GM23338 (cell line): ENCODE measurements around the gene DLL4. TPM values are rescaled to one million over a fixed set of nuclear protein-coding genes. Genes with fewer than 3 reads are reported as not detected.
A peak's percentile ranks its signal among the peaks of the same experiment; 100 is the strongest.

Source experiments
- ATAC-seq: fragments of 200-7000 bp; cut with Tn5 transposase; 3 replicates; pipeline ENCODE4 v1.9.1; 2020
- DNase-seq: peaks from one replicate; pipeline ENCODE4 v3.0.0-alpha.2; 2015; ENCODE audit warnings: low spot score
- H2AFZ ChIP-seq: fragments of 200-600 bp; sonication (generic); 2 replicates; pipeline ENCODE4 v1.8.0; 2016; ENCODE audit warnings: antibody characterized with exemption, mild to moderate bottlenecking, moderate library complexity
- H3F3A ChIP-seq: fragments of 200-600 bp; sonication (generic); replicated peaks from 2 replicates; pipeline ENCODE4 v1.8.0; 2017; ENCODE audit warnings: antibody characterized with exemption, mixed run types, low read depth
- H3K27ac ChIP-seq: fragments of 200-600 bp; sonication (generic); 2 replicates; pipeline ENCODE4 v1.6.1; 2016; ENCODE audit warnings: low read depth
- H3K27me3 ChIP-seq: fragments of 200-600 bp; sonication (generic); 2 replicates; pipeline ENCODE4 v1.8.0; 2016; ENCODE audit warnings: mild to moderate bottlenecking, mixed run types, moderate library complexity; ENCODE audit not compliant: insufficient read depth
- H3K36me3 ChIP-seq: fragments of 200-600 bp; sonication (generic); 2 replicates; pipeline ENCODE4 v1.8.0; 2016; ENCODE audit warnings: mild to moderate bottlenecking; ENCODE audit not compliant: insufficient read depth
- H3K4me1 ChIP-seq: fragments of 200-600 bp; sonication (generic); 2 replicates; pipeline ENCODE4 v1.8.0; 2016; ENCODE audit warnings: mild to moderate bottlenecking, moderate library complexity; ENCODE audit not compliant: insufficient read depth
- H3K4me2 ChIP-seq: fragments of 200-600 bp; sonication (generic); 2 replicates; pipeline ENCODE4 v1.7.1; 2017; ENCODE audit warnings: mixed run types
- H3K4me3 ChIP-seq: fragments of 200-600 bp; sonication (generic); 2 replicates; pipeline ENCODE4 v1.6.1; 2016; ENCODE audit warnings: mixed run types
- H3K79me2 ChIP-seq: fragments of 200-600 bp; sonication (generic); replicated peaks from 2 replicates; pipeline ENCODE4 v1.8.0; 2017; ENCODE audit warnings: mild to moderate bottlenecking; ENCODE audit not compliant: insufficient read depth
- H3K9me2 ChIP-seq: fragments of 200-600 bp; sonication (generic); 2 replicates; pipeline ENCODE4 v1.8.0; 2017; ENCODE audit not compliant: insufficient read depth
- H4K20me1 ChIP-seq: fragments of 200-600 bp; sonication (generic); replicated peaks from 2 replicates; pipeline ENCODE4 v1.8.0; 2017; ENCODE audit warnings: mild to moderate bottlenecking; ENCODE audit not compliant: insufficient read depth
- H3K27ac Mint-ChIP-seq: 2 replicates; pipeline ENCODE4 v1.8.0; 2020; ENCODE audit warnings: inconsistent platforms, mild to moderate bottlenecking, moderate library complexity, mixed read lengths
- H3K27me3 Mint-ChIP-seq: 3 replicates; pipeline ENCODE4 v1.8.0; 2022; ENCODE audit warnings: low read depth, mild to moderate bottlenecking, moderate library complexity, mixed read lengths, inconsistent platforms; ENCODE audit not compliant: insufficient read depth, poor library complexity
- H3K36me3 Mint-ChIP-seq: 3 replicates; pipeline ENCODE4 v1.8.0; 2021; ENCODE audit warnings: low read depth, mild to moderate bottlenecking, inconsistent platforms, moderate library complexity, mixed read lengths
- H3K4me1 Mint-ChIP-seq: 3 replicates; pipeline ENCODE4 v1.8.0; 2020; ENCODE audit warnings: mild to moderate bottlenecking, inconsistent platforms, mixed read lengths
- H3K4me3 Mint-ChIP-seq: 3 replicates; pipeline ENCODE4 v1.8.0; 2021; ENCODE audit warnings: moderate library complexity, mild to moderate bottlenecking, inconsistent platforms, mixed read lengths
- H3K9me3 Mint-ChIP-seq: 3 replicates; pipeline ENCODE4 v1.8.0; 2020; ENCODE audit warnings: moderate library complexity, mild to moderate bottlenecking, inconsistent platforms, mixed read lengths
- CTCF ChIP-seq, 2 experiments: fragments of 200-600 bp in 1 of 2; sonication (generic) in 1 of 2; conservative IDR thresholded peaks; 2 replicates each; pipeline versions ENCODE4 v1.5.1 to v1.6.1; 2016 to 2017; ENCODE audit warnings: antibody characterized with exemption in 2 of 2, low read depth in 2 of 2, mild to moderate bottlenecking in 2 of 2, moderate library complexity in 1 of 2
- EZH2 ChIP-seq: fragments of 200-600 bp; sonication (generic); IDR thresholded peaks from one replicate; pipeline ENCODE4 v1.8.0; 2017; ENCODE audit warnings: antibody characterized with exemption, mild to moderate bottlenecking, low read depth; ENCODE audit not compliant: unreplicated experiment
- EZH2phosphoT487 ChIP-seq: fragments of 200-600 bp; sonication (generic); IDR thresholded peaks from one replicate; pipeline ENCODE4 v1.8.1; 2018; ENCODE audit warnings: antibody characterized with exemption; ENCODE audit not compliant: unreplicated experiment
- STAT1 ChIP-seq: IDR thresholded peaks from one replicate; pipeline ENCODE4 v1.6.1; 2016; ENCODE audit warnings: antibody characterized with exemption; ENCODE audit not compliant: unreplicated experiment
- polyA plus RNA-seq: library from polyadenylated mRNA; unstranded; fragments of >200 nt; fragmentation: Nextera tagmentation; extraction: Ambion mirVana; gene quantifications from 2 replicates; pipeline ENCODE4 v1.2.1, GENCODE V29; 2016
- total RNA-seq: library from RNA; depleted of rRNA; stranded (reverse); fragments of >200 nt; shearing (Covaris generic); gene quantifications from 2 replicates; pipeline ENCODE4 v1.2.3, GENCODE V29; 2014

Gene DLL4
- total and polyA plus RNA-seq, 2 experiments from 2014 or later = 0.31 to 0.99 TPM

- peak; percentile 5 for ATAC-seq
- Mint-ChIP-seq H3K4me3 (peak overlapping the region; percentile 78), H3K27me3 (peaks cover 96% of the 10 kb centered on the region), H3K9me3 (no peaks in the 10 kb centered on the region; the same call in 2 of the 3 replicates), H3K4me1 (peaks cover 41% of the 10 kb centered on the region), H3K27ac (no peak overlapping the region), H3K36me3 (no peaks in the 10 kb centered on the region; the same call in 2 of the 3 replicates)
- H3K36me3 ChIP-seq = no peaks in the 10 kb centered on the region
- TF ChIP-seq STAT1 (no peak), EZH2phosphoT487 (peak; percentile 16), EZH2 (peak; percentile 73)
- peak overlapping the region; percentile 99 for H3K4me2 ChIP-seq
- no peaks in the 10 kb centered on the region for H3K9me2 ChIP-seq
- peak overlapping the region; percentile 88 for H3K4me3 ChIP-seq
- peaks cover 19% of the 10 kb centered on the region for H3F3A ChIP-seq
- H3K27ac ChIP-seq = no peak overlapping the region
- H2AFZ ChIP-seq = peak overlapping the region; percentile 99
- H3K27me3 ChIP-seq = peaks cover 89% of the 10 kb centered on the region
- peak; percentile 67 for DNase-seq
- peaks cover 23% of the 10 kb centered on the region for H3K4me1 ChIP-seq
- no peaks in the 10 kb centered on the region for H3K79me2 ChIP-seq
- H4K20me1 ChIP-seq = peaks cover 16% of the 10 kb centered on the region; the same call in 1 of the 2 replicates
Measured at GRCh38 chr15:40929660-40930429, 705 bp downstream of the DLL4 start.

GRCh38 chr15:40930430-40931299 is 1.5 kb downstream of the DLL4 start:
- peaks cover 38% of the 10 kb centered on the region for H3K4me1 Mint-ChIP-seq
- TF ChIP-seq EZH2 (no peak), CTCF (conservative IDR thresholded peaks at IDR 0.05; ENCODE audit: low read depth in 2 of 2) (peak; percentile 67 to 82)
- Histone ChIP-seq H4K20me1 (peaks cover 14% of the 10 kb centered on the region; the same call in 1 of the 2 replicates), H3K4me3 (peak overlapping the region; percentile 88), H3K27me3 (peaks cover 81% of the 10 kb centered on the region), H3K9me2 (no peaks in the 10 kb centered on the region), H3K79me2 (no peaks in the 10 kb centered on the region), H2AFZ (peak overlapping the region; percentile 90; the same call in 1 of the 2 replicates), H3K27ac (no peak overlapping the region), H3F3A (peaks cover 19% of the 10 kb centered on the region), H3K36me3 (no peaks in the 10 kb centered on the region), H3K4me1 (peaks cover 23% of the 10 kb centered on the region), H3K4me2 (peak overlapping the region; percentile 99)
- peak overlapping the region; percentile 78 for H3K4me3 Mint-ChIP-seq
- ATAC-seq (peak; percentile 12), DNase-seq (peak; percentile 92)
- no peaks in the 10 kb centered on the region; the same call in 2 of the 3 replicates for H3K9me3 Mint-ChIP-seq
- peaks cover 91% of the 10 kb centered on the region for H3K27me3 Mint-ChIP-seq
- no peaks in the 10 kb centered on the region; the same call in 2 of the 3 replicates for H3K36me3 Mint-ChIP-seq
- no peak overlapping the region for H3K27ac Mint-ChIP-seq
